ENCODE measurements around the gene CEP104. TPM values are rescaled to one million over a fixed set of nuclear protein-coding genes. Genes with fewer than 3 reads are reported as not detected.
"Not testable (repeated sequence)": the region's sequence is repeated elsewhere in the genome, so short reads cannot be mapped to it uniquely, and the experiment has no call there.

The CEP104 gene
- total RNA-seq, 1 experiment from 2014 or later, result 23.5 TPM

DNA sequence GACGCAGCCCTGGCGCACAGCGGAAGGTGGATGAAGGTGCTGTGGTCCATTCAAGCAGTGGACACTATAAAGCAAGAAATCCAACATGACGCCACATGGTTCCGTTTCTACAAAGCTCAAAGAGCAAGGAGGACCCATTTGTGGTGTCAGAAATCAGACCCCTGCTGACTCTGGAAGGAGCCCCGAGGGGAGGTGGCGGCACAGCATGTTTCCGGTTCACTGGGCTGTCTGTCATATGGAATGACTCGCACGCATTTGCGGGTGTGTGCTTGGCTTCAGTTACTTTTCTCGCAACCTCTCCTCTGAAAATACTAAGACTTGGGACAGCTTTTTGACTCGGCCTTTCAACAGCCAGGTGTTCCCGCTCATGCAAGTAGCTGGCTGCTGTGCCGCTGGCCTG is 31.7 kb downstream of the CEP104 start:
- no peak for DNase-seq (ENCODE audit: low spot score)

DNA sequence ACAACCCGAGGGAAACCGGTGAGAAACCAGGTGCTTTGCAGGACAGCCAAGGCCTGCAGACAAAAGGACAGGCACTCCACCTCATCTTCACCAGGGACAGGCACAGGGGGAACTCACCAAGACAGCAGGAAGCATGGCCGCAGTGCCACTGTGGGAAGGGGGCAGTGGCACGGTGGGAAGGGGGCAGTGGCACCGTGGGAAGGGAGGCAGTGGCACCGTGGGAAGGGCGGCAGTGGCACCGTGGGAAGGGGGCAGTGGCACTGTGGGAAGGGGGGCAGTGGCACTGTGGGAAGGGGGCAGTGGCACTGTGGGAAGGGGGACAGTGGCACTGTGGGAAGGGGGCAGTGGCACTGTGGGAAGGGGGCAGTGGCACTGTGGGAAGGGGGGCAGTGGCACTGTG is 32.4 kb downstream of the CEP104 start:
- DNase-seq (ENCODE audit: low spot score), result no peak

DNA sequence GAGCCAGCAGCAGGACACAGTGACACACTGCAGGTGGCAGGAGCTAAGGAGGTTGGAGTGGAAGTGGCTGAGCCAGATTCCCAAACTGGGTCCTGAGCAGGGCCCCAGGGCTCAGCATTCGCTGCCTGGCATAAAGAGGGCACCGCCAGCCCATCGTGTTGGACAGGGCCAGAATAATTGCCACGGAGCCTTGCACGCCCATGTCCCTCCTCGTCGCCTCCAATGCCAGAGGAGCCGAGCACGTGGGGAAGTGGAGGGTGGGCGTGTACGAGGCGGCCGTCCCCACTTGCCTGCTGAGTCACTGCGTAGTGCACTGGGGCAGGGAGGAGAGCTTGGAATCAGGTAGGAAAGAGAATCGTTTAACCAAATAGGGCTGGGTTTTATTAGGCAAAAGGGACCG is 34.6 kb downstream of the CEP104 start:
- DNase-seq (ENCODE audit: low spot score), result no peak

DNA sequence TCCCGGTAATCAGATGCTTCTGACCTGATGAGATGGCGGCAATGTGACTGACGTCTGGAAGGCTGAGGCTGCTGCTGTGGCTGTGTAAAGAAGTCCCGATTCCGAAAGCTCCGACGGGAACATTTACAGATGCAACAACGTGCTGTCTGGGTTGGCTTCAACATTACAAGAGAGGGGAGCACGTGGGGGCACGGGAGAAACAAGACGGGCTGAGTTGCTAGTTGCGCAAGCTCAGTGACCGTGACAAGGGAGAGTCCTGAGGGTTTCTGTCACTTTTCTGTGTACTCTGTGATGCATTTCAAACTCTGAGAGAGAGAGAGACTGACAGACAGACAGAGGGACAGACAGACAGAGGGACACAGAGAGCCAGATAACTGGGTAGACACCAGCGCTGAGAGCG is 35.1 kb downstream of the CEP104 start:
- no peak for DNase-seq (ENCODE audit: low spot score)

DNA sequence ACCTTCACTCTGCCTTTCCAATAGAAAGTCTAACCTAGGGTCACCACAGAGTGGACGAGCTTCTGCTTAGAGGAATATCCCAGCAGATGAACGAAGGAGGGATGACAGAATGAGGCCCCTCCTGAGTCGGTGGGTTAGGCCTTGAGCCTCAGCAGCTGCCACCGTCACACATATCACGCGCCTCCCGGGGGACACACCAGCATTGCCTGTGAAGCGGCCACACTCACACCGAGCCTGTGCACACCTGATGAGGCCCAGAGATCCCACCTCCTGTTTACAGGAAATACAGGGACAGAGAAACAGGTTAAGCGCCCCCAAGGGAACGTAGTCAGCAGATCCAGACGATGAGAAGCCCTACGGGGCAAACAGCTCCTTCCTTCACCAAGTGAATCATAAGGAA is 35.6 kb downstream of the CEP104 start:
- no peak for DNase-seq (ENCODE audit: low spot score)

DNA sequence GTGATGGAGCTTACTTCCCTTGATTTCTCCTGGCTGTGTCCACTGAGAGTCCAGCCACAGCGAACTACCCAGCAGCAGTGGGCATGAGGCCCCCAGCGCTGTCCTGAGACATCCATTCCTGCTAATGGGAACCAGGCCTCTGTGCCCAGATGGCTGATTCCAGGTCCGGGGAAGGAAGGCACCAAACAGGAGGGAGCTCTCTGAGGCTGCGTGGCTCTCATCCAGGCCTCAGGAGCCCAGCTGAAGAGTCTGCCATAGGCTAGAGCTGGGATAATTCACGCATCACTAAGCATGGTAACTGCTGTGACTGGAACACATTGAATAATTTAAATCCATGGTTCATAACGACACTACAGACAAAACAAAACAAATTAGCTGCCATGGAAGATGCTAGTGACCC is 36.0 kb downstream of the CEP104 start:
- no peak for DNase-seq (ENCODE audit: low spot score)

DNA sequence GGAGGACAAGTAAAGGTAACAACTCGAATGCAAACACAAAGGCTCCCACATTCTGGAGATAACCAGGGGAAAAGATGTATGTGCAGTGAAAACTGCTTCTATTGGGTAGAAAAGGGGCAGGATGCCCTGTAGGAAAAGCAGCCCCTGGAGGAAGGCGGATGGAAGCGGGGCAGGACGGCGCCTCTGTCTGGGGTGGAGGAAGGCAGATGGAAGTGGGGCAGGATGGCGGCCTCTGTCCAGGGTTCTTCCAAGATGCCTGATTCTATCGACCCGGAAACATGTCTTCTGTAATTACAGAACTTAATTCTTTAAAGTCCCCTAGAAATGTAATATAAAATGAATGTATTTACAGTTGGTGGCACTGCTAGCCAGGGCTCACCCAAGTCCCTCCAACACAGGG is 36.7 kb downstream of the CEP104 start:
- DNase-seq (ENCODE audit: low spot score), result no peak

DNA sequence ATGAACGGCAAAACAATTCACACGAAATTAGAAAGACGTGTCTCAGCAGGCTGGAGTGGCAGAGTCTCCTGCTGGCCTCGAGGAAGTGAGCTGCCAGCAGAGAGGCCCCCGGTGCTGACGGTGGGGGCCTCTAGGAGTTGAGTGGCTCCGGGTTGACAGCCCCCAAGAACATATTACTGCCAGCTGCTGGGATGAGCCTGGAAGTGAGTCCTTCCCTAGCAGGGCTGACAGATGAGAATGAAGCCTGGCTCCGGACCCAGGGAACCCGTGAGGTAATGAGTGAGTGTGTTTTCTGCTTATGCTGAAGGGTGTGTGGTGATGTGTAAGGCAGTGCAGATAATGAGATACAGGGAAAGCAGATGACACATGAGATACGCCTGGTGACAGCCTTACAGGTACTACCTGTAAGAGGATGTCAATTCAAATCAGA is 37.2 kb downstream of the CEP104 start:
- no peak for DNase-seq (ENCODE audit: low spot score)

DNA sequence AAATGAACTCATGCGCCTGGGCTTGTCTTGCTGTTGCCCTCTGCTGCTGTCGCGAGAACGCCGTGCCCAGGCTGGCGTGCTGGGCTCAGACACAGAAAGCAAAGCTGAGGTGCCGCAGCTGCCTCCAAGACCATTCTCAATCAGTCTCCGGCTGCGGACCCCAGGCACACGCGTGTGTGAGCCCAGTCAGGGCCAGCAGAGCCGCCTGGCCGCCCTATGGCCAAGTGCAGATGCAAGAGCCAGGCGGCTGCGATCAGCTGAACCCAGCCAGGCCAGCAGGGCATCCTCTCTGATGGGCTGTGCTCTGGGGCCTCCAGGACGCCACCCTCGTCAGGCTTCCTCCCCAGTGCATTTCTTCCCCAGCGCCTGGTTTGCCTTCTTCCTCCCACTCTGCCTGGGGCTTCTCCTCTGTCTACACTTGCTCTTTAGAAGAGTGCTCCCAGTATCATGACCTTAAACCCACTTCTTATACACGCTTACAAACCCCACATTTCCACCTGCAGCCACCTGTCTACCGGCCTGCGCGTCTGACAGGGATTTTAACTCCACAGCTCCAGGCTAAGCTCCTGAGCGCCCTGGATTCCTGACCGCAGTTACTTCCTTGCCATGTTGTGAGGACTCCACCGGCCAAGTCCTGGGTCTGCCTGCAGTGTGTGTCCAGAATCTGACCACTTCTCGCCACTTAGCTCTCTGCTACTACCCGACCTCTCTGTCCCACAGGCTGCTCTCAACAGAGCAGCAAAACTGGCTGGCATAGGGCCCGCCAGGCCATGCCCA is 39.0 kb downstream of the CEP104 start:
- DNase-seq (ENCODE audit: low spot score), result no peak

DNA sequence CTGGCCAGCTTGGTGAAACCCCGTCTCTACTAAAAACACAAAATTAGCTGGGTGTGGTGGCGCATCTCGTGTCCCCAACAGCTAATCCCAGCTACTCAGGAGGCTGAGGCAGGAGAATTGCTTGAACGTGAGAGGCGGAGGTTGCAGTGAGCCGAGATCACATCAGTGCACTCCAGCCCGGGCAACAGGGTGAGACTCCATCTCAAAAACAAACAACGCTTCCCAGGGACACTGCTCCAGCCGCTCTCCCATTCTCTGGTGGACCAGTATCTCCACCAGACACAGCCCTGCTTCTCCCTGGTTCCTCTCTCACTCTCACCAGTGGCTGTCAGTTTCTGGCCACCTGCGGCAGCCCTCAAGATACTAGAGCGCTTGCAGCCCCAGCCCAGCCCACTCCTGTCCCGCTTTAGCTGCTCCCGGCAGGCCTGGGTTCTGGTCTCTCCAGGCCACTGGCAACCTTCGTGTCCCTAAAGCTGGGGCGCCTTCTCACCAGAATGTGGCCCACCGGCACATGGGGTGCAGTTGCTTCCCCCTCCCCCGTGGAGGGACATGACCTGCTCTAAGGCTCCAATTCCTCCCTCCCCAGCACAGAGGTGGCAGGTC is 39.8 kb downstream of the CEP104 start:
- no peak for DNase-seq (ENCODE audit: low spot score)

DNA sequence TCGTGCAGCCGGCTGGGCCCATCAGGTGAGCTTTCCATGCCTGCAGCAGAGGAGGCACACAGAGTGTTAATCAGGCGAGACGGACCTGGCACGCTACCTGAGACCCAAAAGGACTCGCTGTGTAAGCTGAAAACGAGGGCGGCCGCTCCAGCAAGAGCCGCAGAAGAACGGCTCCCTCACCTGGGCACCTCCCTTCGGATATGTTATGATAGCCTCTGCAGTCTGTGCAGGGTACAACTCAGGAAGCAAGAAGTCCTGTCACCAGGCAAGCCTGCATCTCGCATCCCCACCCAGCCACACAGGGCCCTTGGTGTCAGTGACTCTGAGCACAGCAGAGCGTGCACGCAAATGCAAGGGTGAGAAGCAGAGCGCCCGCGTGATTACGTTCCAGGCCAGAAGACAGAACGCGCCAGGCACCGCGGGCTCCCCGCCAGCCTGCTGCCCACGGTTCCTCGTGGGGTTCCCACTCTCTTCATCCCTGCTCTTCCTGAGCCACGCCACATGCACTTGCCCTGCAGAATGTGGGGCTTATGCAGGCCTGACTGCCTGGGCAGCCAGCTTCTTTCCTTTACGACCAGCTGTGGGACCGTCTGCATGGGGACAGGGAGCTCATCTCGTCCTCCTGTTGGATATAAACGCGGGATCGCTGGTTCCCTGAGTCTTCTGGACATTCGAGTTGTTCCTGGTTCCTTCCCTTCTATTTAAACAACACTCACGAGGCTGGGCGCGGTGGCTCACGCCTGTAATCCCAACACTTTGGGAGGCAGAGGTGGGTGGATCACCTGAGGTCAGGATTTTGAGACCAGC is 40.5 kb downstream of the CEP104 start:
- no peak for DNase-seq (ENCODE audit: low spot score)

DNA sequence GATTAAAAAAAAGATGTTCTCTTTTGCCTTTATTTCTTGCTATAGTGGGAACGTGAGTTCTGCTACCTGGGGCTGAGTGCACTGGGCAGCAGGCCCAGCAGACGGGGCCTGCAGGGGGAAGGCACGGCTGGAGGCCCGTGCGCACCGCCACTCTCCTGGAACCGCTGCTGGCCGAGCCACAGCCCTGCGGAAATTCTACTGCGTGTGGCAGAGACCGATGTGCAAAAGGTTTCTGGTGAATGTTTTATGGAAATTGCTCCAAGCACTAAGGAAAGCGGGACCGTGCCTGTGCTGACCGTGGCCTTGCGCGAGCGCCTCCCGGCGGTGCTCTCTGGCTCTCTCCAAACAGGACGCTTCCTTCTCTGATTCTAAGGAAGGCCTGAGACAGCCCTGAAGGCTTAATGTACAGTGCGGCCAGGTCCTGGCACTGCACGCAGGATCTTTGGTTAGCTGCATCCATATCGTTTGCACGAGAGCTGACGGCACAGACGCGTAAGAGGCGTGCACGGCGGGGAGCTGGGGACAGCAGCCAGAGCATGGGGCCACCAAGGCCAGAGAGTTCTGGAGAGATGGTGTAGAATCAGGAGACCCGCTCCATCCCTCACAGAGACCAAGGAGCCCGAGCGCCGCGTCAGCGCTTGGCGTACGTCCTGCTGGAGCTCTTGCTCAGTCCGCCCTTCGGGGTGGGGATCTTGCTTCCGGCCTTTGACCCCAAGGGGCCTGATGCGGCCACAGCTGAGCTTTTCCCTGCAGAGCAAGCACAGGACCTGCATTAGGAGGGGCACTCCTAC is 42.0 kb downstream of the CEP104 start:
- DNase-seq (ENCODE audit: low spot score), result no peak

DNA sequence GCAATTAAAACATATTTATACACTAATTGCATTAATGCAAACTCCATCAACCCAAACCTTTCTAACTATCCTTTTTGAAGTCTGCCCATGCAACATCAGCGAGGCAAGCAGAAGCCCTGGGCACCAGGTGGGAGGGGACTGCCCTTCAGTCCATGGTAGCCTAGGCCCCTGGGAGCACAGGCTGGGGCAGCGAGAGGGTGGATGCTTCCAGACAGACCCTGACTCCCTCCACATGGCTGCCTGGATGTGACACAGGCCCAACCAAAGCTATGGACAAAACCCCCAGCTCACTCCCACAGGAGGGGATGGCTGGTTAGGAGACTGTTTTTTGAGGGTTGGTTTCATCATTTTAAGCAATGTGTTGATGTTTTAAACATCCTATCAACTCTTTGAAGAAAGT is 42.9 kb downstream of the CEP104 start:
- no peak for DNase-seq (ENCODE audit: low spot score)

DNA sequence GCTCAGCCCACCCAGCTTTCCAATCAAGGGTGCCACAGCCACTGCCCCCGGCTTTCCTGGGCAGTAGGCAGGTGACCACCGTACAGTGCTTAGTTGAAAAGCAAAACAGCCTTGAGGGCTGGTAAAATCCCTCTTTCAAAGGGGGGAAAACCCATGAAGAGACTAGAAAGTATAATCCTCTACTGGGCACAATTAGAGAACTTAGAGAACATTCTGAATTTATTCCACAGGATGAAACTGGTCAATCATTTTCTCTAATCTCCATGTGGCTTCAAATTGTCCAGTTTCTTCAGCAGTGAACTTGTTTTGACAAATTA is 45.5 kb downstream of the CEP104 start:
- no peak for DNase-seq (ENCODE audit: low spot score)

DNA sequence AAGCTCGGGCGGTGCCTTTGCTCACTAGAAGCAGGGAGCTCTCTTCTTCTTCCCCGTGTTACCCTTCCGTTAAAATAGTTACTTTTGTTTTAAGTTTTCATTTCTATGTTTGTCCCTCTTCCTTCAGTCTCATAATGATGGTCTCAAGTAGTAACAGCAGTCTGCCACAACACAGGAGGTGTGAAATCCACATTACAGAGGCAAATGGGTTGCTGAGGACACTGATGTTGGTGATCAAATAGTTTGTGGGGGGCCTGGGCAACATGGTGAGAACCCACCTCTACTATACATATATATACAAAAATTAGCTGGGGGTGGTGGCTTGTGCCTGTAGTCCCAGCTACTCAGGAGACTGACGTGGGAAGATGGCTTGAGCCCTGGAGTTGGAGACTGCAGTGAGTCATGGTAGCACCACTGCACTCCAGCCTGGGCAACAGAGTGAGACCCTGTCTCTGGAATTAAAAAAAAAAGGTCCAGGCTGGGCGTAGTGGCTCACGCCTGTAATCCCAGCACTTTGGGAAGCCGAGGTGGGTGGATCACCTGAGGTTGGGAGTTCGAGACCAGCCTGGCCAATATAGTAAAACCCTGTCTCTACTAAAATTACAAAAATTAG is 46.8 kb downstream of the CEP104 start:
- not testable (repeated sequence) for DNase-seq (ENCODE audit: low spot score)

DNA sequence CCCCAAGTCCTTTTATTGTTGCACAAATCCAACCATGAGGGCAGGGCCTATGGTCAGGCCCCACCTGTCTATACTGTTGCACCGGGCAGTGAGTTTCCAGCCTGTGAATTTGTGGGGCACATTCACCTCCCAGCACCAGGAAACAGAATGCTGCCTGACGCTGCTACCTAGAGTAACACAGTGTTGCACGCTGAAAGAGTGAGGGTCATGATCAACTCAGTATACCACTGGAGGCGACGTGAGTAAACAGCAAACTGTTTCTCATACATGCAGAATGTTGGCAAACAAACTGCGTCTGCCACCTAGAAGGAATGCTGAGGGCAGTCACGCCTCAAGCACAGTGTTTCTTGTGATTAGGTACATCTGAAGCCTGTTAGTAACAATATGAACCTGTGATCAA is 47.3 kb downstream of the CEP104 start:
- no peak for DNase-seq (ENCODE audit: low spot score)

DNA sequence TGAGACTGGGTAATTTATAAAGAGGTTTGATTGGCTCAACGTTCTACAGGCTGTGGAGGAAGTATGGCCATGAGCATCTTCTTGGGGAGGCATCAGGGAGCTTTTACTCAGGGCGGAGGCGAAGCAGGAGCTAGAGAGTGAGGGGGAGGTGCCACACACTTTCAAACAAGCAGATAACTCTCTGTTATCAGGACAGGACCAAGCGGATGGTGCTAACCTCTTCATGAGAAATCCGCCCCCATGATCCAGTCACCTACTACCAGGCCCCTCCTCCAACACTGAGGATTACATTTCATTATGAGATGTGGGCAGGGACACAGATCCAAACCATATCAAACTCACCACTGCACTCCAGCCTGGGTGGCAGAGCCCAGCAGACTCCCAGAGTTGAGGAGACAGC is 49.2 kb downstream of the CEP104 start:
- no peak for DNase-seq (ENCODE audit: low spot score)

DNA sequence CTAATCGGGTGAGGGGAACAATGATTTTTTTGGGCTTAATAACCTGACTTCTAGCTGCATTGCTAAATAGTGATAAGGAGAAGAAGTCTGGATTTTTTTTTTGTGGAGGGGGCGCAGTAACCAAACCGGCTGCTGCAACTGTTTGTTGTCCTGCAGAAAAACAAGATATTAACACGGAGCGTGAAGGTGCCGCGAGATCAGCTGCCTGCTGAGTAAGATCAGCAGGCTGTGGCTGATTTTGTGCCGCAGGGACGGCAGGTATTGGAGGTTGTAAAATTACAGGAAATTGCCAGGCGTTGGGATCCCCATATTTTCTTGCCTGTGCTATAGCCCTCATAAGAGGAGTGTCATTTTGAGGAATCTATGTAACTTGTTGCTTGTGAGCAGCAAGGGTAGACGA is 52.0 kb downstream of the CEP104 start:
- DNase-seq (ENCODE audit: low spot score), result no peak

DNA sequence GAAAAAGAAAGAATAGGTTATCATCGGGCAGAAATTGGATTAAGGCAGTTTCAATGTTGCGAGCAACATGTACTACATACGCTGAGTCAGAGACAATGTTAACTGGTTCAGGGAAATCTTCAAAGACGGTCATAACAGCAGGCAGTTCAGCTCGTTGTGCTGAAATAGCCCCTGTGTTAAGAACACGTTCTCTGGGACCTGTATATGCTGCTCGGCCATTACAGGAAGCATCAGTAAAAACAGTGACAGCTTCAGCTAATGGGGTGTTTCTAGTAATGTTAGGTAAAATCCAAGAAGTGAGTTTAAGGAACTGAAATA is 52.4 kb downstream of the CEP104 start:
- DNase-seq (ENCODE audit: low spot score), result not testable (repeated sequence)

DNA sequence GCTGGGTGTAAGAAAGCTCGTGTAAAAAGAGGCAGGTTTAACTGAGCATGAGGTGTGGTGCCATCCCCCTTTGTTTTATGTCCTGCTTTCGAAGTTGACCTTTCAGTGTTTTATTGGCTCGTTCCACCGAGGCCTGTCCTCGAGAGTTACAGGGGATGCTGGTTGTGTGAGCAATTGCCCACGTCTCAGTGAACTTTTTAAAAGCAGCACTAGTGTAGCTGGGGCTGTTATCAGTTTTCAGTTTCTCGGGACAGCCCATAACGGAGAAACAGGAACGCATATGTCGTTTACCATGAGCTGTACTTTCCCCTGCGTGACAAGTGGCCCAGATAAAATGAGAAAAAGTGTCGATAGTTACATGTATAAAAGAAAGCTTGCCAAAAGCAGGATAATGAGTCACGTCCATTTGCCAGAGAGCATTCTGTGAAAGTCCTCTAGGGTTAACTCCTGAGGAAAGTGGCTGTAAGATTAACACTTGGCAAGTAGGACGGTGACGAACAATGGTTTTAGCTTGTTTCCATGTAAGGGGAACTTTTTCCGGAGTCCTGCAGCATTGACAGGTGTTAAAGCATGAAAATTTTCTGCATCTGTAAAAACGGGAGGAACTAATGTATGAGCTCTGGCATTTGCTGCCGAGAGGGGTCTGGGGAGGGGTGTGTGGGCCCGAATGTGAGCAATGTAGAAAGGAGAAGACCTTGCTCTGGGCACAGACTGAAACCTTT is 52.9 kb downstream of the CEP104 start:
- no peak for DNase-seq (ENCODE audit: low spot score)

DNA sequence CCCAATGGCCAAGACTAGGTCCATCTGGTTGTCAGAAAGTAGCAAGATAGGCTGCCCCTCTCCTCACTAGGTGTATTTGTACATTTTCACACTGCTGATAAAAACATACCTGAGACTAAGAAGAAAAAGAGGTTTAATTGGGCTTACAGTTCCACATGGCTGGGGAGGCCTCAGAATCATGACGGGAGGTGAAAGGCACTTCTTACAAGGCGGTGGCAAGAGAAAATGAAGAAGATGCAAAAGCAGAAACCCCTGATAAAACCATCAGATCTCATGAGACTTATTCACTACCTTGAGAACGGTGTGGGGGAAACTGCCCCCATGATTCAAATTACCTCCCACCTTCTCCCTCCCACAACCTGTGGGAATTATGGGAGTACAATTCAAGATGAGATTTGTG is 56.2 kb downstream of the CEP104 start:
- DNase-seq (ENCODE audit: low spot score), result not testable (repeated sequence)

Measured in H4 (cell line).